ENCODE measurements around the gene NPC1L1.

Gene NPC1L1

GRCh38 chr7:44541028-44541869 is at the start of gene NPC1L1:
Gene NPC1L1, minus strand, starts transcription at chr7:44541330. Its CDS starts 71 bp downstream, at chr7:44541259.
- no peak for DNase-seq (ENCODE audit: low read depth in 3 of 3)

GRCh38 chr7:44590910-44591309 is 49.8 kb upstream of the NPC1L1 start:
- DNase-seq (ENCODE audit: low read depth in 3 of 3) = no peak

- peak in 1 of 3 experiments; percentile 49 for DNase-seq (ENCODE audit: low read depth in 3 of 3)
Measured at GRCh38 chr7:44587843-44588711, 46.9 kb upstream of the NPC1L1 start.

GRCh38 chr7:44583146-44583865 is 42.2 kb upstream of the NPC1L1 start:
- DNase-seq (ENCODE audit: low read depth in 3 of 3) = no peak

DNA sequence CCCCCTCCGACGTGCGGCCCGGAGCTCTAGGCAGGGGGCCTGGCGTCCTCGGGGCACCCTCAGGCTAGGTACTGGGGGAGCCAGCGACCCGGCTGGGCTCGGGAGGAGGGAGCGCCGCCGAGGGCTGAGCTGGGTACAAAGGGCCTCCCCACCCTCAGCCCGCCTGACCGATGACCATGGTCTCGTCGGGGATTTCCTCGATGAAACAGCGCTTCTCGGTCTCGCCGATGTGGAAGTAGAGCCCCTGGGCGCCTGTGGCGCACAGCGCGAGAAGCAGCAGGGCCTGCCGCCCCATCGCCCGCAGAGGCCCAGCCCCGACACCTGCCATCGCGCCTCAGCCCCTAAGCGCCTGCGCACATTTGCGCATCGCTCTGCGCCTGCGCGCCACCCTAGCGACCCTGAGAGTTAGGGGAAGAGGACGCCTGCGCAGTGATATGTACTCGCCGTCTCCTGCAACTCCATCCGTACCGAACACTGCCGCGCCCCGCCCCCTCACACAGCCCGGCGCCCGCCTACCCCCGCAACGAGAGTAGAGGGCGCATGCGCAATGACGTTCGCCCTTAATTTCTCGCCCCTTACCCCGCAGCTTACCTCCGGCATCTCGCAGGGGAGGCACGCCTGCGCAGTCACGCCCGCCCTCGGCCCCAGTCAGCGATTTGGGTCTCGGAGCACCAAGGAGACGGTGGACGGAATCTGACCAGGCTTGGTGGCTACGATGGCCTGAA is 40.9 kb upstream of the NPC1L1 start, which contains the start of gene TMED4:
TSS of gene TMED4 (minus strand) at position 353 of the 725 bp plus-strand sequence. CDS start at position 328, 25 bp downstream.
- DNase-seq (ENCODE audit: low read depth in 3 of 3) = peak; percentile 100

DNA sequence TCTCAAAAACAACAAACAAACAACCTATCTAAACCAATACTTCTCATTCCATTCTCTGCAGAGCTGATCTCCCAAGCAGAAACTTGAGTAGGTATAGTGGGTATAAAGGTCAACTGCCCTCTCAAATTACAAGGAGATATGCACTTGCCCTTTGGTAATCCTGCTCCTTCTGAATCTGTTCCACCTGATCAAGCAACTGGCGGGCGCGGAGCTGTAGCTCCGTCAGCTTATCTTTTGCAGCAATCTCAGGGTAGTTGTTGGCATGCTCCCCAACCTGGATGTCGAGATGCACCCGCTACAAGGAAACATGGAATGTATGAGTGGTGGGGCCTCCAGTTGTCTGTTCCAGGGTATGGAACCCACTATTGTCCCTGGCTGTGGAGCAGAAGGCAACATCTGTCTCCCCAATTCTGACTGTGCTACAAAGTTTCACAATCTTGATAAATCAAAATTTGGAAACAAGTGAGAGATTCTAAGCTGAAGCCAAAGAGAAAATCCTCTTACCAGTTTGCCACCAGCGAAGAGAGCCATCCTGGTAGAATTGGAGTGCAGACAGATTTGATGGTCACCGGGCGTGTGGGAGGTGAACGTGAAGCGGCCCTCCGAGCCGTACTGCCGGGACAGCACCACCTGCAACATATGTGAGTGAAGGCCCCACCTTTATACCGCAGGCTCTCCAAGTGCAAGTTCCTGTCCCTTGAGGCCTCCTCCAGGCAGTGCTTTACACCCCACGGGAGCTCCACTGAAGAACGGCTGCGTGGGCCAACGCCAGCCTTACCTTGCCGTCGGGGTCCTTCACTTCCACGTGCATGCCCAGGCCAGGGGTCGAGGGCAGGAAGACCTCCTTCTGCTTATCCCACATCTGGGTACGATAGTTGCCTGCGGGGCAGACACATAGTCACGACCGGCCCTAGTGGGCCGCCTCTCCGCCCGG is 40.1 kb upstream of the NPC1L1 start:
- peak in 1 of 3 experiments; percentile 47 for DNase-seq (ENCODE audit: low read depth in 3 of 3)

DNA sequence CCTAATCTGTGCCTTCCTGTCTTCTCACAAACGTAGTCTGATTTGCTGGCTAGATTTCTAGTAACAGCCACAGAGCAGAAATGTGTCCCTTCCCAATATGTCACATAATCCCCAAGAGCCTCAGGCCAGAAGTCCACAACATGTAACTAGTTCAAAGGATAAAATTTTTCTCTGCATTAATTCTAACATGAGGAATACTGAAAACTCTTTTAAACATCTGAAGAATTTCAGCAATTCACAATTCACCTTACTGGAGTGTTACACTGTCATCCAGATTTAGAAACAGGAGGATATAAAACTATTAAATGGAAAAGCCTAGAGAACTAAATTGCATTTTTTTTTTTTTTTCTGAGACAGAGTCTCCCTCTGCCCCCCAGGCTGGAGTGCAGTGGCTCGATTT is 35.1 kb upstream of the NPC1L1 start:
- no peak for DNase-seq (ENCODE audit: low read depth in 3 of 3)

GRCh38 chr7:44575054-44575453 is 33.9 kb upstream of the NPC1L1 start:
- DNase-seq (ENCODE audit: low read depth in 3 of 3) = no peak

- DNase-seq (ENCODE audit: low read depth in 3 of 3) = no peak
Measured at GRCh38 chr7:44574287-44574872, 33.2 kb upstream of the NPC1L1 start.

DNA sequence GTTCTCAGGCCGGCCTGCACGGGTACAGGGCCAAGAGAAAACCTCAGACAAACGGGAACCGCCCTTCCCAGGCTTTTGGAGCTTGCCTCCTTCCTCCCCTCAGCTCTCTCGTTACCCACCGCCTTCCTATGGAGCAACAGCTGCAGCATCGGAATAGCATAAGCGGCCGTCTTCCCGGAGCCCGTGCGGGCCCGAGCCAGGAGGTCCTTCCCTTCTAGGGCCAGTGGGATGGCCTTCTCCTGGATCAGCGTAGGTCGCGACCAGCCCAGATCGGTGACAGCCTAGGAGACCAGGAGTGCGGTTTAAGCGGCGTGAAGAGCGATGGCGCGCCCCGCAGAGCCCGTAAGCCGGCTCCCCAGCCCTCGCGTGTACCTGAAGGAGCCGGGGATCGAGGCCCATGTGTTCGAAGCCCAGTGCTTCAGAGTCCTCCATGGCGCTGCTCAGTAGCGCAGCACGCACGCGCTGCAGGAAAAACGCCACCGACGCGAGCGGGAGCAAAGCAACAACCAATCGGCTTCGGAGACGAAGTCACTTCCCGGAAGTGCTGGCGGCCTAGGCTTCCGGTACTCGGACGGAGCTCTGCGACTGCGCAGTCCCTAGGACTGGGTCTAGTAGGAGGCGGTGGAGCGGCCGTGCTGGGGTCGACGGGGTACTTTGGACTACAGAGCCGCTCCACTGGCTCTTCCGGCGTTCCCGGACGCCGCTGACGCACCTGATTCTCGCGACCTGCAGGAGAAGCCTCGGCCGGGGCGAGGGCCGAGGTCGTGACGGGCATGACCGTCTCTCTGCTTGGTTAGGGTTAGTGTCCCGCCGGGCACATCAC is 32.5 kb upstream of the NPC1L1 start, which contains the start of gene DDX56:
TSS of gene DDX56 (minus strand) at position 445 of the 823 bp plus-strand sequence. CDS start at position 432, 13 bp downstream.
- peak; percentile 88 to 95 (median 89) for DNase-seq (ENCODE audit: low read depth in 3 of 3)

GRCh38 chr7:44572771-44573170 is 31.6 kb upstream of the NPC1L1 start:
- DNase-seq (ENCODE audit: low read depth in 3 of 3) = no peak

DNA sequence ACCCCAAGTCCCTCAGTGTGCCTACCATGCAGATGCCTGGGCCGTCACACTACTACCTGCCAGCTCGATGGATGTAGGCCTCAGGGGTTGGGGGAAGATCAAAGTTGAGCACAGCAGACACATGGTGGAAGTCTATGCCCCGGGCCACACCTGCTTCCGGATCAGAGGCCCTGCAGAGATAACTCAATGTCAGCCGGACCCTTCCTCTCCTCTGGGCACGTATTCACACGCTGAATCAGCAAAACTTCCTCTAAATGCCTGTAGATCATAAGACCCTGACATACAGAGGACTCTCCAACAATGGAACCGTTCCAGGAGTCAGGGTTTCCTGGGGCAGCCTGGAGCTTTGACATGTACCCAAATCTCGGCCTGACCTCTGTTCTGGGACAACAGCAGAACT is 28.8 kb upstream of the NPC1L1 start:
- DNase-seq (ENCODE audit: low read depth in 3 of 3) = no peak

DNA sequence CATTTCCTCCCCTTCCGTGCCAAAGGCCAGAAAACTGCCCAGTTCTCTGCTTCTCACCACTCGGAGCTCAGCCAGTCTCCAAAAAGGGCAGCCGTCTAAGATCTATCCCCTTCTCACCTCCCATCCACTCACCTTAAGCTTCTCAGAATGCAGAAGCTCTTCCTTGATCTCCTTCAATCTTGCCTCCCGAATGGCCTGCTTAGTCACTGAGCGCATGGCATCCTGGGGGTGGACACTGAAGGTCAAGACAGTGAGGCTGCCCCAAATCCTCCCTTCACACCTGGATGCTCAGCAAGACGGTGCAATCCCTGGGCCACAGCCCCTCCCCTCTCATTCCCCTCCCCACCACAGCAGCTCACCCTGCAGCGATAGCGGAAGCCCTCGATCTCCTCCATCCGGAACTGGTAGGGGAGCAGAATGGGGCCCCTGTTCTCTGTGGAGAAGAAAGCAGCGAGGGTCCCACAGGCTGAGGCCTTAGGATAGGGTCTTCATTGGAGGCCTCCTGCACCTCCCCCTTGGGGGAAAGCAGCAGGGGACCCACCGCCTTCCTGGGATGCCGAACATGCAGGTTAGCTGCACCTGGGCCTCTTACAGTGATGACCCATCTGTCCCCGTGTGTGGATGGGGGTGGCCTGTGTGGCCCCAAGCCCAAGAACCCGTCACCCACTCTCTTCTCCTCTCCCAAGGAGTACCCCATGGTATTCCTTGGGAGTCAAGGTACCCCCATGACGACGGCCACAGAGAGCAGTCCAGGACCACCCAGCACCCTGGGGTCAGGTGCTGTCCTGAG is 27.8 kb upstream of the NPC1L1 start:
- DNase-seq (ENCODE audit: low read depth in 3 of 3) = no peak

DNA sequence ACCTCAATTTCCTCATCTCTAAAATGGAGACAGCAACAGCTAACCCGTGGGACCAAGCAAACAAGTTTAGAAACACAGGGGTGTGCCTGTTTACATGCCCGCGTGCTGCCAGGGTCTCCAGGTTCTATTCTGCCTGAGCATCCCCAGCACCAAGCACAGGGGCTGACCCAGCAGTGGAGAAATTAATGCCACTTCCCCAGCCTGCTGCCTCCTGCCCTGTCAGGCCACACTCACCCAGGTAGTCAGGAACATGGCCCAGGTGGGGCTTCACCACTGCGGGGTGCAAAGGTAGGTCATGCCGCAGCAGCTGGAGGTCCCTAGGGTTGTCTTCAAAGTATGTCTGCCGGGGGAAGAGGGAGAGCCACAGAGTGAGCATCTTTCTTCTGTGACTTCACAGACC is 26.8 kb upstream of the NPC1L1 start:
- DNase-seq (ENCODE audit: low read depth in 3 of 3) = no peak

DNA sequence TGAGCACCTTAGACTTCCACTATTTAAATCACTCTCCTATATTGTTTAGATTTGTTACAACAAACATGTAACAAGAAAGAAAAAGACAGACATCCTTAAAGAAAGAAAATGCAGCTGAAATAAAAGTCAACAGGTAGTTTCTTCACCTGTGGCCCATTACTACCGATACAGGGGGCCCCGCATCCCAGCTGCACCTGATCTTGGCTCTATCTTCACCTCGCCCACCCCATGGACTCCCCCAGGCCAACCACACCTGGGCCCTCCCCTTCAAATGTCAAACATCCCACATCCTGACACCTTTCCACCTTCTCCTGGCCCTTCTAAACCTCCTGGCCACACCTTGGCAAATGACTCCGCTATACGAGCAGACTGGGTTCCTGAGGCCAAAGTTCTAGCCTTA is 25.6 kb upstream of the NPC1L1 start:
- DNase-seq (ENCODE audit: low read depth in 3 of 3) = no peak

- no peak for DNase-seq (ENCODE audit: low read depth in 3 of 3)
Measured at GRCh38 chr7:44565795-44566559, 24.8 kb upstream of the NPC1L1 start.

Data from stimulated activated CD4-positive, alpha-beta T cell treated with anti-CD3 and anti-CD28 coated beads, TNF-alpha, amount 100 ng/mL, for 24 hours (primary cell).